MG63 (cell line): ENCODE data around the gene SEMG1. TPM values are rescaled to one million over a fixed set of nuclear protein-coding genes. Genes with fewer than 3 reads are reported as not detected.

Experiments used
- DNase-seq: peaks from one replicate; pipeline ENCODE4 v3.0.0-alpha.2; 2020
- H3K27me3 ChIP-seq: fragments of 250-450 bp; sonication (Bioruptor Pico); 2 replicates; pipeline ENCODE4 v1.5.1; 2020; ENCODE audit warnings: mild to moderate bottlenecking, moderate library complexity
- H3K36me3 ChIP-seq: fragments of 250-450 bp; sonication (Bioruptor Pico); 2 replicates; pipeline ENCODE4 v1.5.1; 2020; ENCODE audit warnings: mild to moderate bottlenecking, moderate library complexity
- H3K4me3 ChIP-seq: fragments of 250-450 bp; sonication (Bioruptor Pico); 2 replicates; pipeline ENCODE4 v1.5.1; 2020; ENCODE audit warnings: mild to moderate bottlenecking, moderate library complexity
- H3K9me3 ChIP-seq: fragments of 250-450 bp; sonication (Bioruptor Pico); 2 replicates; pipeline ENCODE4 v1.5.1; 2020; ENCODE audit warnings: mild to moderate bottlenecking, moderate library complexity
- total RNA-seq: library from RNA; depleted of rRNA; stranded (reverse); fragments of >200 nt; shearing (Covaris generic); gene quantifications from 2 replicates; pipeline ENCODE4 v1.2.3, GENCODE V29; 2014; ENCODE audit warnings: low replicate concordance; rRNA removed

SEMG1 gene
- total RNA-seq, 1 experiment from 2014 or later = not detected

- no peaks in the 10 kb centered on the region for H3K27me3 ChIP-seq
- no peaks in the 10 kb centered on the region for H3K36me3 ChIP-seq
- H3K9me3 ChIP-seq = no peaks in the 10 kb centered on the region
- no peak for DNase-seq
- no peak overlapping the region for H3K4me3 ChIP-seq
These were observed 46.4 kb downstream of the SEMG1 start for GRCh38 chr20:45253261-45253660.

- Histone ChIP-seq H3K27me3 (no peaks in the 10 kb centered on the region), H3K4me3 (no peak within 1 kb of the TSS), H3K9me3 (no peaks in the 10 kb centered on the region), H3K36me3 (no peaks in the 10 kb centered on the region)
- DNase-seq = peak; percentile 81
These were observed 47.8 kb downstream of the SEMG1 start, which contains the start of gene SLPI for GRCh38 chr20:45254383-45255262. Gene SLPI, minus strand, starts transcription at chr20:45254564. Its CDS starts 21 bp downstream, at chr20:45254543.

- Histone ChIP-seq H3K4me3 (no peak overlapping the region), H3K9me3 (no peaks in the 10 kb centered on the region), H3K27me3 (0 out of 2 replicates have a peak, but pooled peaks cover 4% of the 10 kb centered on the region), H3K36me3 (no peaks in the 10 kb centered on the region)
- no peak for DNase-seq
These were observed 50.3 kb downstream of the SEMG1 start for GRCh38 chr20:45257161-45257560.

- no peak for DNase-seq
- Histone ChIP-seq H3K4me3 (no peak overlapping the region), H3K9me3 (no peaks in the 10 kb centered on the region), H3K36me3 (no peaks in the 10 kb centered on the region), H3K27me3 (0 out of 2 replicates have a peak, but pooled peaks cover 4% of the 10 kb centered on the region)
These were observed 50.9 kb downstream of the SEMG1 start for GRCh38 chr20:45257711-45258110.

GRCh38 chr20:45258259-45258658, 51.4 kb downstream of the SEMG1 start:
- Histone ChIP-seq H3K4me3 (no peak overlapping the region), H3K36me3 (no peaks in the 10 kb centered on the region), H3K27me3 (0 out of 2 replicates have a peak, but pooled peaks cover 4% of the 10 kb centered on the region), H3K9me3 (no peaks in the 10 kb centered on the region)
- DNase-seq = no peak

GRCh38 chr20:45258664-45259063, 51.8 kb downstream of the SEMG1 start:
- Histone ChIP-seq H3K4me3 (no peak overlapping the region), H3K36me3 (no peaks in the 10 kb centered on the region), H3K9me3 (no peaks in the 10 kb centered on the region), H3K27me3 (0 out of 2 replicates have a peak, but pooled peaks cover 4% of the 10 kb centered on the region)
- DNase-seq = no peak

Other genes starting within 250 kb of the SEMG1 start
- gene TOMM34, start 246.6 kb upstream of the SEMG1 start, total RNA-seq = 63.9 and 75.9 TPM in 2 replicates
- gene STK4, start 240.5 kb upstream of the SEMG1 start, total RNA-seq = 9.8 and 15.7 TPM in 2 replicates
- gene KCNS1, start 105.9 kb upstream of the SEMG1 start, total RNA-seq = 0.05 and 0.30 TPM in 2 replicates
- gene WFDC5, start 91.9 kb upstream of the SEMG1 start, total RNA-seq = not detected in 2 replicates
- gene WFDC12, start 82.6 kb upstream of the SEMG1 start, total RNA-seq = not detected in 2 replicates
- not detected in 2 replicates for gene PI3, start 32.1 kb upstream of the SEMG1 start, total RNA-seq
- not detected in 2 replicates for gene SEMG2, start 14.3 kb downstream of the SEMG1 start, total RNA-seq
- 25.7 and 52.2 TPM in 2 replicates for gene SLPI, start 47.5 kb downstream of the SEMG1 start, total RNA-seq
- not detected in 2 replicates for gene RBPJL, start 99.8 kb downstream of the SEMG1 start, total RNA-seq
- not detected in 2 replicates for gene MATN4, start 101.3 kb downstream of the SEMG1 start, total RNA-seq
- 204 and 214 TPM in 2 replicates for gene SDC4, start 141.4 kb downstream of the SEMG1 start, total RNA-seq
- 24.5 and 32.3 TPM in 2 replicates for gene SYS1, start 156.1 kb downstream of the SEMG1 start, total RNA-seq
- gene TP53TG5, start 171.3 kb downstream of the SEMG1 start, total RNA-seq = not detected in 2 replicates
- gene DBNDD2, start 201.3 kb downstream of the SEMG1 start, total RNA-seq = 17.6 and 25.0 TPM in 2 replicates
- gene PIGT, start 209.1 kb downstream of the SEMG1 start, total RNA-seq = 35.6 and 66.5 TPM in 2 replicates